22Rv1 (cell line): Measurements from ENCODE around the gene GPR137C.

Experiments
- H3K27ac ChIP-seq: fragments of 450-650 bp; 2 replicates; pipeline ENCODE4 v1.5.1; 2017
- CTCF ChIP-seq: fragments of 450-650 bp; IDR thresholded peaks from 2 replicates; pipeline ENCODE4 v1.5.1; 2017; ENCODE audit warnings: mild to moderate bottlenecking
- ZFX ChIP-seq: fragments of 450-650 bp; IDR thresholded peaks from 2 replicates; pipeline ENCODE4 v1.6.1; 2017; ENCODE audit warnings: antibody characterized with exemption, borderline replicate concordance

The GPR137C gene

GRCh38 chr14:52607061-52607460, 54.4 kb downstream of the GPR137C start:
- H3K27ac ChIP-seq = no peak overlapping the region
- no peak for TF ChIP-seq CTCF
- TF ChIP-seq ZFX = no peak

DNA sequence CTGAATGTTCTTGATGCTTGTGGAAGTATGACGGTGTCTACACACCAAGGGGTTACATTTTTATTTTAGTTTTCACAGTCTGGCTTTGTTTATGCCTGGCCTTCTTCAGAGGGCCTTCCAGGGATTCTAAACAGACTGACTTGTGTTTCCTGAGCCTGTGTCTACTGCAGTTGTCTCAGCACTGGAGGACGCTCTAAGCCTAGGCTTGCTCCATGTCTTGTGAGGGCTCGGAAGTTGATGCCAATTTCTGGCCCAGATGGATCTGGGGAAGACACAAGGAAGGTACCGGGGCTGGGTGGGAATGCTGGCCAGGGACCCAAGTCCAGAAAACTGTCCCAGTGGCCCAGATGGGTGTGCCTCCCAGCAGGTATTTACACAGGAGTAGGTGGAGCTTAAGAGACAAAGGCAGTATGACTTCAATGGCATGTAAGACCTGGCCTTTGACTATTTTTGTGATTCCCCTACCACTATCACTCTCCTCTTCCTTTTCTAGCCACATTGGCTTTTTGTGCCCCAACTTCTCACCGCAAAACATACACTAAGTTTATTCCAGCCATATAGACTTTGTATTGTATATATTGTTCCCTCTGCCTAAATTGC, 56.9 kb downstream of the GPR137C start:
- peak overlapping the region; percentile 14; the same call in 1 of the 2 replicates for H3K27ac ChIP-seq
- TF ChIP-seq ZFX = no peak
- no peak for TF ChIP-seq CTCF

DNA sequence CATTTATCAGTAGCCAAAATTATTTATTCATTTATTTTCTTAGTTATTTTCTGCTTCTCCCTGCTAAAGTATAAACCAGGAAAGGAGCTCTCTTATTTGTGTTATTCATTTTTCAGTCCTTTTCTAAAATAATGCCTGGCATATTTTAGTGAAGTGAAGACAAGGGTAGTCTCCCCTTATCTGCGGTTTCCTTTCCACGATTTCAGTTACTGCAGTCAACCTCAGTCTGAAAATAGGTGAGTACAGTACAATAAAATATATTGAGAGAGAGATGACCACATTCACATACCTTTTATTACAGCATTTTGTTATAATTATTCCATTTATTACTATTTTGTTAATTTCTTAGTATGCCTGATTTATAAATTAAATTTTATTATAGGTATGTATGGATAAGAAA, 57.6 kb downstream of the GPR137C start:
- H3K27ac ChIP-seq = peak overlapping the region; percentile 14; the same call in 1 of the 2 replicates
- TF ChIP-seq ZFX (no peak), CTCF (no peak)

- H3K27ac ChIP-seq = no peak overlapping the region
- TF ChIP-seq CTCF (no peak), ZFX (no peak)
Observed at GRCh38 chr14:52618602-52619001, 66.0 kb downstream of the GPR137C start.

GRCh38 chr14:52619687-52620086, 67.1 kb downstream of the GPR137C start:
- TF ChIP-seq ZFX (no peak), CTCF (no peak)

GRCh38 chr14:52640137-52640536, 87.5 kb downstream of the GPR137C start:
- TF ChIP-seq ZFX (no peak), CTCF (no peak)
- H3K27ac ChIP-seq = no peak overlapping the region

More at GRCh38 chr14:52619687-52620086, 67.1 kb downstream of the GPR137C start:
- H3K27ac ChIP-seq = no peak overlapping the region

GRCh38 chr14:52641745-52642144, 89.1 kb downstream of the GPR137C start:
- TF ChIP-seq CTCF (no peak), ZFX (no peak)
- H3K27ac ChIP-seq = no peak overlapping the region
